C4-2B (cell line): ENCODE data around the gene MLC1.

ENCODE experiments used
- CTCF ChIP-seq: fragments of 450-650 bp; conservative IDR thresholded peaks from 2 replicates; pipeline ENCODE4 v1.5.1; 2017; ENCODE audit warnings: mild to moderate bottlenecking
- ZFX ChIP-seq: fragments of 450-650 bp; IDR thresholded peaks from 2 replicates; pipeline ENCODE4 v1.6.1; 2017

- TF ChIP-seq CTCF (no peak), ZFX (no peak)
Measured at GRCh38 chr22:50092342-50092741, 7.1 kb upstream of the MLC1 start.
